Peyer's patch (tissue), 4 donors: ENCODE results near the gene ZNF710.

Experiments used
- POLR2A ChIP-seq, 2 donors: fragments of 450-650 bp; IDR thresholded peaks; one replicate each; pipeline ENCODE4 v1.5.1; 2017; ENCODE audit warnings: antibody characterized with exemption in 2 of 2, mild to moderate bottlenecking in 2 of 2, moderate library complexity in 2 of 2
- TF ChIP-seq, protein P1 (sequence below), 6 experiments: fragments of 450-650 bp in 4 of 6; fragments of 200-600 bp in 2 of 6; sonication (generic) in 1 of 6; IDR thresholded peaks; one replicate each; pipeline ENCODE4 v1.5.1; 2017 to 2019; ENCODE audit warnings: antibody characterized with exemption in 6 of 6, mild to moderate bottlenecking in 3 of 6, moderate library complexity in 1 of 6

GRCh38 chr15:90083954-90084607, 83.0 kb downstream of the ZNF710 start:
- TF ChIP-seq POLR2A (IDR thresholded peaks at IDR 0.05), result no peak
- TF ChIP-seq, protein P1, sequence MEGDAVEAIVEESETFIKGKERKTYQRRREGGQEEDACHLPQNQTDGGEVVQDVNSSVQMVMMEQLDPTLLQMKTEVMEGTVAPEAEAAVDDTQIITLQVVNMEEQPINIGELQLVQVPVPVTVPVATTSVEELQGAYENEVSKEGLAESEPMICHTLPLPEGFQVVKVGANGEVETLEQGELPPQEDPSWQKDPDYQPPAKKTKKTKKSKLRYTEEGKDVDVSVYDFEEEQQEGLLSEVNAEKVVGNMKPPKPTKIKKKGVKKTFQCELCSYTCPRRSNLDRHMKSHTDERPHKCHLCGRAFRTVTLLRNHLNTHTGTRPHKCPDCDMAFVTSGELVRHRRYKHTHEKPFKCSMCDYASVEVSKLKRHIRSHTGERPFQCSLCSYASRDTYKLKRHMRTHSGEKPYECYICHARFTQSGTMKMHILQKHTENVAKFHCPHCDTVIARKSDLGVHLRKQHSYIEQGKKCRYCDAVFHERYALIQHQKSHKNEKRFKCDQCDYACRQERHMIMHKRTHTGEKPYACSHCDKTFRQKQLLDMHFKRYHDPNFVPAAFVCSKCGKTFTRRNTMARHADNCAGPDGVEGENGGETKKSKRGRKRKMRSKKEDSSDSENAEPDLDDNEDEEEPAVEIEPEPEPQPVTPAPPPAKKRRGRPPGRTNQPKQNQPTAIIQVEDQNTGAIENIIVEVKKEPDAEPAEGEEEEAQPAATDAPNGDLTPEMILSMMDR (IDR thresholded peaks at IDR 0.05), result no peak
